Ishikawa (cell line): ENCODE results near the gene PHYKPL.

ENCODE experiments used
- CREB1 ChIP-seq: IDR thresholded peaks from 2 replicates; pipeline ENCODE4 v1.6.1; 2012; ENCODE audit warnings: low read depth
- EGR1 ChIP-seq: IDR thresholded peaks from 2 replicates; pipeline ENCODE4 v1.6.1; 2012
- EP300 ChIP-seq: IDR thresholded peaks from 2 replicates; pipeline ENCODE4 v1.6.1; 2012; ENCODE audit warnings: borderline replicate concordance
- FOXM1 ChIP-seq: IDR thresholded peaks from 2 replicates; pipeline ENCODE4 v1.6.1; 2012; ENCODE audit warnings: low read depth, borderline replicate concordance
- MAX ChIP-seq: IDR thresholded peaks from 2 replicates; pipeline ENCODE4 v1.6.1; 2012
- NFIC ChIP-seq: IDR thresholded peaks from 2 replicates; pipeline ENCODE4 v1.6.1; 2012
- RAD21 ChIP-seq: IDR thresholded peaks from 2 replicates; pipeline ENCODE4 v1.6.1; 2012; ENCODE audit warnings: low read depth
- REST ChIP-seq: IDR thresholded peaks from 2 replicates; pipeline ENCODE4 v1.6.1; 2012; ENCODE audit warnings: low read depth, mild to moderate bottlenecking
- TAF1 ChIP-seq: IDR thresholded peaks from 2 replicates; pipeline ENCODE4 v1.6.1; 2012; ENCODE audit warnings: low read depth, mild to moderate bottlenecking
- YY1 ChIP-seq: IDR thresholded peaks from 2 replicates; pipeline ENCODE4 v1.6.1; 2012; ENCODE audit warnings: low read depth
- TF ChIP-seq, protein P1 (sequence below): IDR thresholded peaks from 2 replicates; pipeline ENCODE4 v1.6.1; 2012

- TF ChIP-seq CREB1: no peak
- TF ChIP-seq EP300: no peak; the same call in 1 of the 2 replicates
- TF ChIP-seq, protein P1, sequence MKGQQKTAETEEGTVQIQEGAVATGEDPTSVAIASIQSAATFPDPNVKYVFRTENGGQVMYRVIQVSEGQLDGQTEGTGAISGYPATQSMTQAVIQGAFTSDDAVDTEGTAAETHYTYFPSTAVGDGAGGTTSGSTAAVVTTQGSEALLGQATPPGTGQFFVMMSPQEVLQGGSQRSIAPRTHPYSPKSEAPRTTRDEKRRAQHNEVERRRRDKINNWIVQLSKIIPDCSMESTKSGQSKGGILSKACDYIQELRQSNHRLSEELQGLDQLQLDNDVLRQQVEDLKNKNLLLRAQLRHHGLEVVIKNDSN: 0 out of 2 replicates have a peak, but pooled peaks have one; percentile 5
- no peak; the same call in 1 of the 2 replicates for TF ChIP-seq RAD21
- TF ChIP-seq FOXM1: peak; percentile 19; the same call in 1 of the 2 replicates
- TF ChIP-seq REST: peak; percentile 11; the same call in 1 of the 2 replicates
- TF ChIP-seq NFIC: no peak
- TF ChIP-seq MAX: peak; percentile 97
- TF ChIP-seq TAF1: peak; percentile 96
- TF ChIP-seq YY1: peak; percentile 80
- no peak for TF ChIP-seq EGR1
These were observed 28.2 kb downstream of the PHYKPL start, which contains the start of gene HNRNPAB for GRCh38 chr5:178204182-178204934.
